MM.1S (cell line): ENCODE results near the gene CERS3.

Experiments used
- DNase-seq: peaks from one replicate; pipeline ENCODE4 v3.0.0-alpha.2; 2015
- H2AFZ ChIP-seq: fragments of 300-600 bp; sonication (generic); 2 replicates; pipeline ENCODE4 v1.6.0; 2016; ENCODE audit warnings: antibody characterized with exemption, low read length
- H3F3A ChIP-seq: fragments of 300-600 bp; sonication (generic); 2 replicates; pipeline ENCODE4 v1.6.1; 2016; ENCODE audit warnings: mild to moderate bottlenecking, antibody characterized with exemption, low read length, moderate library complexity, mixed read lengths; ENCODE audit not compliant: insufficient read depth
- H3K27ac ChIP-seq: fragments of 300-600 bp; sonication (generic); 2 replicates; pipeline ENCODE4 v1.5.1; 2016; ENCODE audit warnings: mild to moderate bottlenecking, low read length
- H3K27me3 ChIP-seq: fragments of 300-600 bp; sonication (generic); replicated peaks from 2 replicates; pipeline ENCODE4 v1.6.0; 2016; ENCODE audit warnings: low read length; ENCODE audit not compliant: insufficient read depth
- H3K36me3 ChIP-seq: fragments of 300-600 bp; sonication (generic); replicated peaks from 2 replicates; pipeline ENCODE4 v1.6.1; 2016; ENCODE audit warnings: mild to moderate bottlenecking, low read length, mixed read lengths; ENCODE audit not compliant: insufficient read depth
- H3K4me1 ChIP-seq: fragments of 300-600 bp; sonication (generic); 2 replicates; pipeline ENCODE4 v1.6.1; 2016; ENCODE audit warnings: low read length, mixed read lengths
- H3K4me2 ChIP-seq: fragments of 300-600 bp; sonication (generic); 2 replicates; pipeline ENCODE4 v1.6.0; 2016; ENCODE audit warnings: low read depth, low read length
- H3K4me3 ChIP-seq: fragments of 300-600 bp; sonication (generic); 2 replicates; pipeline ENCODE4 v1.5.1; 2016; ENCODE audit warnings: low read length, mixed read lengths
- H3K79me2 ChIP-seq: fragments of 300-600 bp; sonication (generic); 2 replicates; pipeline ENCODE4 v1.6.1; 2016; ENCODE audit warnings: mixed run types, low read length, mixed read lengths
- H3K9ac ChIP-seq: fragments of 300-600 bp; sonication (generic); 2 replicates; pipeline ENCODE4 v1.6.1; 2016; ENCODE audit warnings: low read length, mixed read lengths
- H3K9me2 ChIP-seq: fragments of 300-600 bp; sonication (generic); replicated peaks from 2 replicates; pipeline ENCODE4 v1.6.1; 2016; ENCODE audit warnings: mild to moderate bottlenecking, low read length, mixed read lengths; ENCODE audit not compliant: insufficient read depth
- H3K9me3 ChIP-seq: fragments of 300-600 bp; sonication (generic); replicated peaks from 2 replicates; pipeline ENCODE4 v1.6.1; 2016; ENCODE audit warnings: mild to moderate bottlenecking, low read length, mixed read lengths; ENCODE audit not compliant: insufficient read depth
- H4K20me1 ChIP-seq: fragments of 300-600 bp; sonication (generic); 2 replicates; pipeline ENCODE4 v1.6.1; 2016; ENCODE audit warnings: mild to moderate bottlenecking, low read length, moderate library complexity, mixed read lengths; ENCODE audit not compliant: insufficient read depth
- EZH2 ChIP-seq: fragments of 300-600 bp; sonication (generic); optimal IDR thresholded peaks from 2 replicates; pipeline ENCODE3; 2017; ENCODE audit warnings: low read depth, mild to moderate bottlenecking, antibody characterized with exemption, low read length, mixed read lengths
- EZH2phosphoT487 ChIP-seq: fragments of 300-600 bp; sonication (generic); IDR thresholded peaks from 2 replicates; pipeline ENCODE4 v1.6.1; 2018; ENCODE audit warnings: antibody characterized with exemption, low read length
- TF ChIP-seq, protein P1 (sequence below): fragments of 300-600 bp; sonication (generic); IDR thresholded peaks from 2 replicates; pipeline ENCODE4 v1.5.1; 2016; ENCODE audit warnings: antibody characterized with exemption, low read length, mixed read lengths

CERS3 gene

GRCh38 chr15:100528833-100529428, at the start of gene CERS3:
Gene CERS3 (minus strand): TSS chr15:100528950. CDS start chr15:100501849, 27,101 bp downstream.
- no peaks in the 10 kb centered on the region for H3K4me1 ChIP-seq
- TF ChIP-seq EZH2phosphoT487, result no peak
- TF ChIP-seq, protein P1, sequence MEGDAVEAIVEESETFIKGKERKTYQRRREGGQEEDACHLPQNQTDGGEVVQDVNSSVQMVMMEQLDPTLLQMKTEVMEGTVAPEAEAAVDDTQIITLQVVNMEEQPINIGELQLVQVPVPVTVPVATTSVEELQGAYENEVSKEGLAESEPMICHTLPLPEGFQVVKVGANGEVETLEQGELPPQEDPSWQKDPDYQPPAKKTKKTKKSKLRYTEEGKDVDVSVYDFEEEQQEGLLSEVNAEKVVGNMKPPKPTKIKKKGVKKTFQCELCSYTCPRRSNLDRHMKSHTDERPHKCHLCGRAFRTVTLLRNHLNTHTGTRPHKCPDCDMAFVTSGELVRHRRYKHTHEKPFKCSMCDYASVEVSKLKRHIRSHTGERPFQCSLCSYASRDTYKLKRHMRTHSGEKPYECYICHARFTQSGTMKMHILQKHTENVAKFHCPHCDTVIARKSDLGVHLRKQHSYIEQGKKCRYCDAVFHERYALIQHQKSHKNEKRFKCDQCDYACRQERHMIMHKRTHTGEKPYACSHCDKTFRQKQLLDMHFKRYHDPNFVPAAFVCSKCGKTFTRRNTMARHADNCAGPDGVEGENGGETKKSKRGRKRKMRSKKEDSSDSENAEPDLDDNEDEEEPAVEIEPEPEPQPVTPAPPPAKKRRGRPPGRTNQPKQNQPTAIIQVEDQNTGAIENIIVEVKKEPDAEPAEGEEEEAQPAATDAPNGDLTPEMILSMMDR, result no peak
- TF ChIP-seq EZH2, result no peak
- no peaks in the 10 kb centered on the region for H3F3A ChIP-seq
- H3K9me2 ChIP-seq, result no peaks in the 10 kb centered on the region
- H3K9me3 ChIP-seq, result no peaks in the 10 kb centered on the region
- H3K4me2 ChIP-seq, result no peak within 1 kb of the TSS
- no peak for DNase-seq
- H3K27me3 ChIP-seq, result no peaks in the 10 kb centered on the region
- H3K36me3 ChIP-seq, result no peaks in the 10 kb centered on the region
- H3K27ac ChIP-seq, result no peak within 1 kb of the TSS
- H3K4me3 ChIP-seq, result no peak within 1 kb of the TSS
- no peaks in the 10 kb centered on the region for H3K79me2 ChIP-seq
- no peak within 1 kb of the TSS for H3K9ac ChIP-seq
- H4K20me1 ChIP-seq, result no peaks in the 10 kb centered on the region
- no peak within 1 kb of the TSS for H2AFZ ChIP-seq

DNA sequence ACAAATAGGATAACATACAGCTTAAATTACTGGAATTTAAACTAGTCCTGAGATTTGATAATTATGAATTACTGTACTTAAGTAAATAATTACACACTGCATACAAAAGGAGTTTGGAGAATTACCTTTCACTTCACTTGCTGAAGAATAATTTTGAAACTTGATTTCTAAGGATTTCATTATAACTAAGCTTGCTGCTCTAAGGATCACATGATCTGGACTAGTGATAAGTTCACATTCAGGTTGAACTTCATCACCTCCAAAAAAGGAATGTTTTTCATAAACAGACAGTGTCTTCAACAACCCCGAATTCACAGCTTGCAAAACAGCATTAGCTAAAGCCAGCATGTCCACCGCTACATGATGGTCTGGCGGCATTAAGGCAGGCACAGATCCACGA, 44.8 kb upstream of the CERS3 start:
- TF ChIP-seq EZH2phosphoT487 (no peak), EZH2 (no peak)
- TF ChIP-seq, protein P1, result no peak
- H3K4me2 ChIP-seq, result no peak overlapping the region
- H3K27me3 ChIP-seq, result no peaks in the 10 kb centered on the region
- no peak overlapping the region for H3K27ac ChIP-seq
- H3K4me3 ChIP-seq, result no peak overlapping the region
- no peak overlapping the region for H2AFZ ChIP-seq
- peaks cover 5% of the 10 kb centered on the region; the same call in 1 of the 2 replicates for H3K79me2 ChIP-seq
- H3K9me2 ChIP-seq, result no peaks in the 10 kb centered on the region
- no peak for DNase-seq
- no peaks in the 10 kb centered on the region for H3K9me3 ChIP-seq
- no peaks in the 10 kb centered on the region for H4K20me1 ChIP-seq
- peaks cover 15% of the 10 kb centered on the region for H3F3A ChIP-seq
- no peaks in the 10 kb centered on the region for H3K36me3 ChIP-seq
- H3K9ac ChIP-seq, result no peak overlapping the region
- peaks cover 25% of the 10 kb centered on the region for H3K4me1 ChIP-seq

- DNase-seq, result peak; percentile 14
- H3K9me2 ChIP-seq, result no peaks in the 10 kb centered on the region
- peaks cover 15% of the 10 kb centered on the region for H3F3A ChIP-seq
- no peaks in the 10 kb centered on the region for H3K36me3 ChIP-seq
- no peak overlapping the region for H3K4me3 ChIP-seq
- no peak overlapping the region for H2AFZ ChIP-seq
- 0 out of 2 replicates have a peak overlapping the region, but pooled peaks have one; percentile 50 for H3K4me2 ChIP-seq
- peaks cover 25% of the 10 kb centered on the region for H3K4me1 ChIP-seq
- no peaks in the 10 kb centered on the region for H3K9me3 ChIP-seq
- no peaks in the 10 kb centered on the region for H3K27me3 ChIP-seq
- H4K20me1 ChIP-seq, result no peaks in the 10 kb centered on the region
- no peak overlapping the region for H3K9ac ChIP-seq
- TF ChIP-seq EZH2, result no peak
- TF ChIP-seq, protein P1, result peak; percentile 57
- no peak for TF ChIP-seq EZH2phosphoT487
- H3K27ac ChIP-seq, result no peak overlapping the region
- H3K79me2 ChIP-seq, result peaks cover 5% of the 10 kb centered on the region; the same call in 1 of the 2 replicates
These were observed 43.7 kb upstream of the CERS3 start for GRCh38 chr15:100572362-100572983.
